ENCODE measurements around the gene COL27A1.

DNA sequence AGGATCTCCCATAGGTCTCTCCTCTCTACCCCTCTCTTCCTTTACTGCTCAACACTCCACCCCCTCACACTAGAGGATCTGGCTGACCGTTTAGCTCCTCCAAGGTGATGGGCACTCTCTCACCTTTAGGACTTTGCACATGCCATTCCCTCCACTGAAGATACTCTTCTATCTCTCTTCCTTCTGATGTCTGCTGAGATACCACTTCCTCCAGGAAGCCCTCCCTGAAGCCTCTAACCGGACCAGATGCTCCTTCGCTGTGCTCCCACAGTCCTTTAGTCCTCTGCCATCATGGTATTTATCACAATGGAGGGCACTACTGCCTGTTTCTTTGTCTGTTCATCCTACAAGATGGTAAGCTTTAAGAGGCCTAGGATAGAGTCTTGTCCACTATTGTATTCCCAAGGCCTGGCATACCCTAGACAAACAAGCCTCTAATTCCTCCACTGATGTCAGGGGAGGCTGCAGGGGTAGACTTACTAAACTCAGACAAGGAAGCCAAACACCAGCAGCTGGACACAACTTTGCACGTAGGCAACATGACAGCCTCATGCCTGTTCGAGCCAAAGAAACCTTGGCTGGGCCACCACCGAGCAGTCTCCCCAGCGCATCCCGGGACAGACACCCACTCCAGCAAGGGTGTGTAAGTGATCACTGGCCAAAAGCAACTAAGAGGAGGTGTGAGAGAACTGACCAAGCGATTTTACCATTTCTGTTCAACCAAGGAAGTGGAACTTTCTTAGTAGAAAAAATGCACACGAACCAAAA lies 194.6 kb downstream of the COL27A1 start:
- TF ChIP-seq CTCF (IDR thresholded peaks at IDR 0.05): no peak
- TF ChIP-seq POLR2AphosphoS5 (IDR thresholded peaks at IDR 0.05): no peak
- no peak for TF ChIP-seq EP300 (IDR thresholded peaks at IDR 0.05)
- TF ChIP-seq POLR2A (IDR thresholded peaks at IDR 0.05): no peak
